RCC 7860 (cell line): ENCODE results near the gene BBLN.

Source experiments
- DNase-seq: peaks from one replicate; pipeline ENCODE4 v3.0.0-alpha.2; 2015; ENCODE audit warnings: low spot score
- FAIRE-seq: peaks from 2 replicates; lab custom pipeline; 2012; peaks lifted over from hg19 to GRCh38; lab: Jason Lieb, UNC

The BBLN gene

DNA sequence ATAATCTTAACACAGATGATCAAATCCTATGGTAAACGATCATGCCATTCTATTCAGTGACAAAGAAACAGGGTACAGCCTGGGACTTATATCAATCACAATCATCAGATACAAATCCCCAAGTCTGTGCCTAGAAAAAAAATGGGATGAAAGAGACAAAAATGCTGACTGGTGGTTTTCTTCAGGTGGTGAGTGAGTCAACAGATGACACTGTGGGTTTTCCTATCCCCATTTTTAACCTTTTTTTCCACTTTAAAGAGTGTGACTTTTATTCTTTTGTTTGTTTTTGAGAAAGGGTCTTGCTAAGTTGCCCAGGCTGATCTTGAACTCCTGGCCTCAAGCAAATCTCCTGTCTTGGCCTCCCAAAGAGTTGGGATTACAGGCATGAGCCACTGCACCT, 28.1 kb downstream of the BBLN start:
- DNase-seq = no peak
- FAIRE-seq = no peak

DNA sequence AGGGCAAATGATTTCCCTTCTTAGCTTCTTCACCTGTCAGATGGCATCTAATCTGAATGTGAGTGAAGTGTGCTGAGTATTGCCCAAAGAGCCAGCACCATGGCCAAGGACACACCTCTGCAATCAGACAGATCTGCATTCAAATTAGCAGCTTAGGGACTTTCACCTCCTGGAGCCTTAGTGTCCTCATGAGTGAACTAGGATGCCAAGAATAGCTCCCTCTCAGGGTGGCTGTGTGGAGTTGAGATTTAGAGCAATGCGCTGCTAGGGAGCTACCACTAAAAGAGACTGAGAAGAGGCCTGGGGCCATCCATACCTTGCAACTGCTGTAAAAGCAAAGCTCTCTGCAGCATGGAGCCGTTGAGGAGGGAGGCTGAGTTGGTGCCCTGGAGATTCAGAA, 29.9 kb downstream of the BBLN start:
- DNase-seq = no peak
- FAIRE-seq = no peak

DNA sequence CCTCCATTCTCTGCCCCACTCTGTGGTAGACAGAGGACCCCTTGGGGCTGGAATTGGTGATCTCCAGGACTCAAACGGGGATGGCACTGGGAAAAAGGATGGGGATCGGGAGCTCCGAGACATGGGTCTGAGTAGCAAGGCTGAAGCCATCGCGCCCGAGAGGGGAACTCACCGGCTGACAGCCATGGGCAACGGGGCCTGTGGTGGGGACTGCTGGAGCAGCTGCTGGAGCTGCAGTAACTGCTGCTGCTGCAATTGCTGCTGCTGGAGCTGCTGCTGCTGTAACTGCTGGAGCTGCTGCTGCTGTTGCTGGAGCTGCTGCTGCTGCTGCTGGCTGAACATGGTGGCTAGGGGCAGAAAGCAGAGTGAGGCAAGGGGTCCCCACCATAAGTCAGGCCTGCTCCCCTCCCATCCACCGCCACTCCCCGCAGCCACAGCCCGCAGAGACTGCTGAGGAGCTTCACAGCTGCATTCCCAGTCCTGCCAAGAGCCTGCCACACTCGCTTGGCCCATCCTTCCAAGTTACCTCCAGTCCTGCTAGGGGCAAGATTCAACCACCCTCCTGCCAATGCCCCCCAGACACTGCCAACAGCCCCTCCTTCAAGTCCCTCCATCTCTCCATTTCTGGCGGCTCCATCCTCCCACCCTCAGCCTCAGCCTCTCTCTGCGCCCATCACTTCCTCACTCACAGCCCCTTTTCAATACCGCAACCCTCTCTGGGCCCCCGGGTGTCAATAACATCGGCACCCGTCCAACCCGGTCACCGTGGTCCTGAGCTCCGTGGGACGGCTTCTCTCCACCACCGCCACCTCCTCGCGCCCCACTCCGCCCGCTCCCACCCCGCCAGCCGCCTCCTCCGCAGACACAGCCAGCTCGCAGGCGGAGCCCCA, 30.7 kb downstream of the BBLN start:
- FAIRE-seq = no peak
- no peak for DNase-seq

DNA sequence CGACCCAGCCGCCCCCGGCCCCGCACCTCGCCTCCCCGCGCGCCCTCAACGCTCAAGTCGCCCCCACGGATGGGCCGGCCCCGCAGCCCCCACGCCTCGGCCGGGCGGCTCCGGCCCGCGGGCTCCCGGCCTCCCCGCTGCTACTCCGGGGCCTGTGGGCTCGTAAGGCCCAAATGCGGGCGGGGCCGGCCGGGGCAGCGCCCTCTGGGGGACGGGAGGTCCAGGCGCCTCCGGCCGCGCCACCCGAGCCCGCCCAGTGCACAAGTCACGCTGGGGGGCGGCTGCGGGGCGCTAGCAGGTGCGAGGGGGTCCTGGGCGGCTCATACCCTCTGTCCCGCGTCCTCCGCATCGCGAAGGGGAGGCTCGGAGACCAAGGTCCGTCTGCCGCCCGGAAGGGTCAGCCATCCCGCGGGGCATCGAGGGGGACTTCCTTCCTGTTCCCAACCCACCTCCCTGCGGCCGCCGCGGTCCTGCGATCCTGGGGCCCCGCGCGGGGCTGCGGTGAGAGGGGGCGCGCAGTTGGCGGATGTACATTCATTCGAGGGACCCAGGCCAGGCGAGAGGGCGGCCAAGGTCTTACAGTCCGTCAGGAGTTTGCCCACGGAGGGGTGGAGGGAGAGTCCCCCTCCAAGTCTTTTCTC, 31.5 kb downstream of the BBLN start, which contains the start of gene CIZ1:
TSS of gene CIZ1 (minus strand) at position 167 of the 641 bp plus-strand sequence. CDS start 715 bp downstream, outside the sequence.
- DNase-seq (peak; percentile 38), FAIRE-seq (no peak)

DNA sequence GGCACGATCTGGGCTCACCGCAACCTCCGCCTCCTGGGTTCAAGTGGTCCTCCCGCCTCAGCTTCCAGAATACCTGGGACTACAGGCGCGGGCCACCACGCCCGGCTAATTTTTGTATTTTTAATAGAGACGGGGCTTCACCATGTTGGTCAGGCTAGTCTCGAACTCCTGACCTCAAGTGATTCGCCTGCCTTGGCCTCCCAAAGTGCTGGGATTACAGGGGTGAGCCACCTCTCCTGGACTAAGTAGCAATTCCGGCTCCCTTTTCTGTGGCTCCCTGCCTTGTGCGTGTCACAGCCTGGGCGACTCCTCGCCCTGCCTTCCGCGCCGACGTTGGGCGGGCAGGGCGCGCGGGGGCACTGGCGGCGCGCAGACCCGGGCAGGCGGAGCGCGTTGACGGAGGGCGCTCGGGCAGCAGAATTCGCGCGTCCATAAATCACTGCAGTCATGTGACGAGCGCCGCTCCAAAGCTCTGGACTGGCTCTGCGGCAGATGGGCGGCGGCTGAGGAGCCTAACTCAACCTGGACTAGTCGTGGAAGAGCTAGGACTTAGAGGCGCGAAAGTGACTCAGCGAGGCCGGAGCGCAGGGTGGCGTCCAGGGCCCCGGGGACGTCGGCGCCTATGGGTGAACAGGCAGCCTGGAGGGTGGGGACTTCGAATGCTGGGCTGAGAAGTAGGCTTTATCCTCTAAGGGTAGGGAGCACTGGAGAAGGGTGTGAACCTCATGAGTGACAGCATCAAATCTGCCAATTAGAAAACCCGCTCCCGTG, 32.7 kb downstream of the BBLN start:
- DNase-seq (no peak), FAIRE-seq (no peak)

DNA sequence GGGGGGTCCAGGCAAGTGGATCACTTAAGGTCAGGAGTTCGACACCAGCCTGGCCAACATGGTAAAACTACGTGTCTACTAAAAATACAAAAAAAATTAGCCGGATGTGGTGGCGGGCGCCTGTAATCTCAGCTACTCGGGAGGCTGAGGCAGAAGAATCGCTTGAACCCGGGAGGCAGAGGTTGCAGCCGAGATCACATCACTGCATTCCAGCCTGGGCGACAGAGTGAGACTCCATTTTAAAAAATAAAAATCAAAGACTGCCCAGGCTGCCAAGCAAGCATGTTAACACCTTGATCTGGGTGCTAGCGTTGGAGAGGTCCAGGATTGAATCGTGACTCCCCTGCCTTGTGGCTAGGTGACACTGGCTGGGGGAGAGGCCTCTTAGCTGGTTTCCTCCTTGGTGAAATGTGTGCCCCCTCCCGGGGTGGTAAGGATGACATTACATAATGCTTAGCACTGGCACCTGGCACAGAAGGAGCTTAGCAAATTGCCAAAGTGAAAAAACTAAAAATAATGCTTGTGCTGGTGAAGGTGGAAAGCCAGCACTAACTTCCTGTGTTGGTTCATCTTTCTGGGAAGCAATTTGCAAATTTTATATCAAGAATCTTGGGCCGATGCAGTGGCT, 33.5 kb downstream of the BBLN start:
- no peak for DNase-seq
- no peak for FAIRE-seq

DNA sequence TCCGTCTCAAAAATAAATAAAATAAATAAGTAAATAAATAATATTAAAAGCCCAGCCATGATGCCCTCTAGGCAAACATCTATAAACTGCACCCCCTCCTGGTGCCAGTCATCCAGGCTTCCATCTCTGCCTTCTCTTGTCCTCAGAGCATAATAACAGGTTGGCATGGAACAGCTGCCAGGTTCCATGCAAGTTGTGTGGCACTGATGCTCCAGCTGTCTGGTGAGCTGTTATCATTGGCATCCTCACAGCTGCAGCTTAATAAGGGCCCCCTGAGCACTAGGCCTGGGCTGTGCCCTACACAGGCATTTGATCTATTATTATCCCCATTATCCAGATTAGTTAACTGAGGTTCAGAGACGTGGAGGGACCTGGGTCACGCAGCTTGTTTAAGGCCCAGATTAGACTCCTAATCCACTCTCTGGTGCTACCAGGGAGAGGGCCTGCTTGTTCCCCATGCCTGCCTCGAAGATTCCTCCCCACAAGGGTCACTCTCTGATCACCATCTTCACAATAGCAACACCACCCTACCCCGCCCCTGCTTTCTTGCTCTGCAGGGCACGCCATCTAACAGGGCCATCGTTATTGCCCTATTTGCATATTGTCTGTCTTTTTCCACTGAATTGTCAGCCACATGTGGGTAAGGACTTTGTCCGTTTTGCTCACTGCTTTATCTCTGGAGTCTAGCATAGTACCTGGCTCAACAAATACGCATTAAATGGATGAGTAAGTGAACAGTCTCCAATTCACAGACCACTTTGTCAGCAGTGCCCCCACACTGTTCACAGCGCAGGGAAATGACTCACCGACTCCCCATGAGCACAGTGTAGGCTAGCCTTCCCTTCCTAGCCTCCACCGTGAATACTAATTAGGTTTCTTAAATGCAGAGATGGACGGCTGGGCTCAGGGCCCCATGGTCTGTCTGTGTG, 41.6 kb downstream of the BBLN start:
- no peak for DNase-seq
- no peak for FAIRE-seq

DNA sequence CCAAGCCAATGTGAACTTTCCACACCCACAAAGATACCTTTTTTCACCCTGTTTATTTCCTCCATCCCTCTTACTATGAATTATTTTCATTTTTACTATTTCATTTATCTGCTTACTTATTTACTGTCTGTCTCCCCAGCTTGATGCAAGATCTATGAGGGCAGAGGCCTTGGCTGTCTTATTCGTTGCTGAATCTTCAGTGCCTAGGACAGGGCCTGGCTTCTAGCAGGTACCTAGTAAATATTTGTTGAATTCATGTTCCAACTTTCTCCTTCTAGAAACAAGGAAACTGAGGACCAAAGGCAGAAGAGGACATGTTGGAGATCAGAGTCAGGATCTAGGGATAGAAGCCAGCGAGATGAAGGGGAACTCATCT, 42.6 kb downstream of the BBLN start:
- DNase-seq (no peak), FAIRE-seq (no peak)

DNA sequence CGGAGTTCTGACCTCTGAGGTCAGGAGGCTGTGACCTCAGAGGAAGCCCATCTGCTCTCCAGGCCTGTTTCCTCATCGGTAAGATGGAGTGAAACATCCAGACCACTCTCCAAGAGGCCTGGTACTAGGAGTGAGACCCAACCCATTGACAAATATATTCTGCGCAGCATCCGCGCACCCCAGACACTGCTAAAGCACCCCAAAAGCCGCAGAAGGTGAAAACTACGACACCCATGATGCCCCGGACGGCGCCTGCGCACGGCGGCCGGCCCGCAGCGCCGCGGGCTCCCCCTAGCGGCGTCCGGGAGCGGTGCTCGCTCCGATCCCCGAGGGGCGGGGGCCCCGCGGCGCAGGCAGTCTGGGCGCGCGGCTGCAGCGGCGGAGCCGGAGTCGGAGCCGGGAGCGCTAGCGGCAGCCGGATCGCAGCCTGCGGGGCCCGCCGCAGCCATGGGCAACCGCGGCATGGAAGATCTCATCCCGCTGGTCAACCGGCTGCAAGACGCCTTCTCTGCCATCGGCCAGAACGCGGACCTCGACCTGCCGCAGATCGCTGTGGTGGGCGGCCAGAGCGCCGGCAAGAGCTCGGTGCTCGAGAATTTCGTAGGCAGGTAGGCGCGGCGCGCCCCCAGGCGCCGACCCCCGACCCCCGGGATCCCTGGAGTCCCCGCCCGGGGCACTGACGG, 43.1 kb downstream of the BBLN start, which contains the start of gene DNM1:
TSS of gene DNM1 (plus strand) at position 356 of the 683 bp plus-strand sequence. CDS start at position 448, 92 bp downstream.
- no peak for FAIRE-seq

DNA sequence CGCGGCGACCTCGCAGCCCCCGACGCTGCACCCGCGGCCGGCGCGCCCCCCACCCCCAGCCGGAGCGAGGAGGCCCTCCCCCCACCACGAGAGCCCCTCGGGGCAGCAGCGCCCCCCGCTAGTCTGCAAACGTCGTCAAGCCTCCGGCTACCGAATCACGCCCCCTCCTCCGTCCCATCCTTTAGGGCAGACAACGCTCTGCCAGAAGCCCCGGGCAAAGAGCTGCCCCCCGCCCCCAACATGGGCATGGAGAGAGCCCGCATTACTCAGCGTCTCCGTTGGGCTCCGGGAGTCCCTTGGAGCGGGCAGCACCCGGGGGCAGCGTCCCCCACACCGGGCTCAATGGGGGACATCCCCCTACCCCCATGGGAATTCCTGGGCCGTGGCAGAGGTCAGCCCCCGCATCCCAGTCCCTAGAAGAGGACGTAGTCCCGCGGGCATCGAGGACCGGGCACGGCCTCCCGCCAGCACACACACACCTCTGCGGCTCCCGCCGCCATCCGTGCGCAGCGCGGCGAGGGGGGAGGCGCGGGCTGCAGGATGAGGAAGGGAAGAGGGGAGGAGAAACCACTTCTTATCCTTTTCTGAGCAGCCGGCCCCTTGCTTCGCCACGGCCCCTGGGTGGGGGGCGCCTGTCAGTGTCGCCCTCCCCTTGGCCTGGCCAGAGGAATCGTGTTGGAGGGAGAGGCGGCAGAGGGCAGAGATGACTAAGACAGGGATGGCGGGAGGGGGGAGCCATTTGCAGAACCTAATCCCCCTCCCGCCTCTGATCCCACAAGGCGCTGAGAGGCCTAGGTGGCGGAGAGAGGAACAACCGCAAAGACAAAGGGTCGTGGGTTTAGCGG, 43.9 kb downstream of the BBLN start:
- no peak for FAIRE-seq

More for the DNA sequence above, 43.1 kb downstream of the BBLN start, which contains the start of gene DNM1:
- DNase-seq = peak; percentile 46

DNA sequence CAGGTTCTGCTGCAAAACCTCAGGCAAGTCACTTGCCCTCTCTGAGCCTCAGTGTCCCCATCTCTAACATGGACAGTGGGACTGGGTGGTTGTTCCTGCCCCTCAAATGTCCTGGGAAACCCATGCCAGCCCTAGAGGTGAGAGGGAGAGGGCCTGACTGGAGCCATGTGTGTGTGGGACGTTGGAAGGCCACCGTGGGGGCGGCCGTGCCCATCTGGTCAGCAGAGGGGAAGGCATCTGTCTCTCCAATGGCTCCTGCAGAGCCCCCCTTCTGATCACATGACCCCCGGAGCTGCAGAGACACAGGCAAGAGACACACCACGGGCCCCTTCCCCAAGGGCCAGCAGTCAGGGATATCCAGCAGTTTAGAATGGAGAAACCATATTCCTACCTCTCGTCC, 44.8 kb downstream of the BBLN start:
- DNase-seq (no peak), FAIRE-seq (no peak)

More for the DNA sequence above, 43.9 kb downstream of the BBLN start:
- peak; percentile 78 for DNase-seq

DNA sequence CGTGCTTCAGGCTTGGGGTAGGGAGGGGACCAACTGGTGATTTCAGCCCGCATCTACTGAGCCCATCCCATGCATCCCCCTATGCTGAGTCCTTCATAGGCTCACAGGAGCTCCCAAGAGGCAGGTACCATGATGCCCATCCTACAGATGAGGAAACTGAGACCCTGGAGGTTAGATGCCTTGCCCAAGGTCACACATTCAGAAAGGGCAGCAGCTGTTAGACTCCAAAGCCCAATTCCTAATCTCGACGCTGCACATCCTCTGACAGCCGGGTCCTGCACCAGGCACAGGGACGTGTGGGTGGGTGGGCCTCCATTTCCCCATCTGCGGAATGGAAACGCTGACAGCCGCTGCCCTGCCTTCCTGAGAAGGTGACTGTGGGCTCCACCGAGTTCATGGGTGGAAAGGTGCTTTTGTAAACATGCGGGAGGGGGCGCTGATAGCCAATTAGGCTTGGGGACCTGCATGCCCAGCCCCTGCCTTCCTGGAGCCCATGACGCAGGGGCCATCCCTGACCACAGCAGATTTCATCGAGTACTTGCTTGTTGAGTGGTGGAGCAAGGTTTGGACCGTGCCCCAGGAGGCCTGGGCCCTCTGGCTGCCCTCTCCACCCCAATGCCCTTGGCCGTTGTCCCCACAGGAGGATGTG, 45.4 kb downstream of the BBLN start:
- DNase-seq (no peak), FAIRE-seq (no peak)

DNA sequence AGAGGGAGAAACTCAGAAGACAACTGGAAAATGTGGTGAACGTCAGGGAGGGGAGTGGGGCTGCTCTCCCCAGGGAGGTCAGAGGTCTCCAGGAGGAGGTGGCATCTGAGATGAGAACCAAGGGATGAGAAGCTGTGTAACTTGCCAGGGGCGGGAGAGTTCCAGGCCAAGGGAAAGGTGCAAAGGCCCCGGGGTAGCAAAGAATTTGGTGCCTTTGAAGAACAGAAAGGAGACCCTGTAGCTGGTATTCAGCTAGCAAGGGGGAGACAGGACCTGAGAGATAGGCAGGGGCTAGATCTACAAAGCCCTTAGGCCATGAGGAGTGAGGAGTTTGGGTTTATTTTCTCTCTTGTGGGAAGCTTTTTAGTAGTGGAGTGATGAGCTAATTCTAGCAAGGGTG, 46.4 kb downstream of the BBLN start:
- no peak for DNase-seq
- no peak for FAIRE-seq

DNA sequence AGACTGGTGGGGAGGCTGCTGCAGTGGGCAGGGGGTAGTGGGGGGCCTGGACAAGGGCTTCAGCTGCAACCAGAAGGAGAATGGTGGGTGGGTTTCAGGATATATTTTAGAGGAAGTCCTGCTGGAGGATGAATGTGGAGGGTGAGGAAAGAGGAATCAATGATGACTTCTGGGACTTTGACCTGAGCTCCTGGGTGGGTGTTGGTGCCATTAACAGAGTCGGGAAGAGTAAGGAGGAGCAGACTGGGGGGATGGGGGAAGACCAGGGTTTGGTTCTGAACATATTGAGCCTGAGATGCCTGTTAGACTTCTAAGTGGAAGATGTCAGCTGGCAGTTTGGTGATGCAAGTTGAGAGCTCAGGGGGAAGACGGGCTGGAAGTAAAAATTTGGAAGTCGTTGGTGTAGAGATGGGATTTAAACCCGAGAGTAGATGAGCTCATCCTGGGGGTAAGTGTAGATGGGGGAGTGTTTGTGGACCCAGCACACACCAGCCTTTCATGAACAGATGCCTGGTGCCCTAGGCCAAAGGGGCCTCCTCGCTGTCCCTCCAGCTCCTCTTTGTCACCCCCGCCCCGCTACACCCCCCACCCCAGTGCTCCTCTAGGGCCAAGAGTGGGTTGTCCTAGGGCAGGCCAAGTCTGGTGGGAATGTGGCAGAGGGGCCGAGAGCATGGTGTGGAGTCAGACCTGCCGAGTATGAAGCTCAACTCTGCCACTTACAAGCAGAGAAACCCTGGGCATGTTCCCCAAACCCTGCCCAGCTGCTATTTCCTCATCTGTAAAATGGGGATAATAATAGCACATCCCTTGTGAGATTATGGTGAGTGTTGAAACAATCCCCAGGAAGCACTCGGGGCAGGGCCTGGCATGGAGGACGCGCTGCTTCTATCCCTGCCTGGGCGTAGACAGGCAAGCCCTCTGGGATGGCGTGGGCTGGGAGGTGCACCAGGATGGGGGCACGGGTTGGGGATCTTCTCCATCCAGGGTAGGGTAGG, 47.1 kb downstream of the BBLN start:
- DNase-seq = no peak
- FAIRE-seq = no peak

DNA sequence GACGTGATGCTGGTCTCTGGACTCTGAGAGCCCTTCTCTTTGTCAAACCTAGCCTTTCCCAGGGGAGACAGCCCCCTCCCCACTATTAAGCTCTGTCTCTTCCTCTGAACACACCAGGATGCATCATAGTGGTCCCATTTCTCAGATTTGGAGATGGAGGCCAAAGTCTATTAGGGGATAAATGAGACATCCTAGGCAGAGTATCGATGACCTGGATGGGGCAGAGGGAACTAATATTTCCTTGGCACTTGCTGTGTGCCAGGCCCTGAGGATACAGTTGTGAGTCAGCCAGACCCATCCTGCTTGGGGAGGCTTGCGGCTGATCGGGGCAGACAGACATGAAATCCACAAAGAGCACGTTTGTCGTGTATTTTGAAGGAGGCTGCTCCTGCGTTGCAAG, 48.3 kb downstream of the BBLN start:
- no peak for FAIRE-seq
- DNase-seq = no peak

DNA sequence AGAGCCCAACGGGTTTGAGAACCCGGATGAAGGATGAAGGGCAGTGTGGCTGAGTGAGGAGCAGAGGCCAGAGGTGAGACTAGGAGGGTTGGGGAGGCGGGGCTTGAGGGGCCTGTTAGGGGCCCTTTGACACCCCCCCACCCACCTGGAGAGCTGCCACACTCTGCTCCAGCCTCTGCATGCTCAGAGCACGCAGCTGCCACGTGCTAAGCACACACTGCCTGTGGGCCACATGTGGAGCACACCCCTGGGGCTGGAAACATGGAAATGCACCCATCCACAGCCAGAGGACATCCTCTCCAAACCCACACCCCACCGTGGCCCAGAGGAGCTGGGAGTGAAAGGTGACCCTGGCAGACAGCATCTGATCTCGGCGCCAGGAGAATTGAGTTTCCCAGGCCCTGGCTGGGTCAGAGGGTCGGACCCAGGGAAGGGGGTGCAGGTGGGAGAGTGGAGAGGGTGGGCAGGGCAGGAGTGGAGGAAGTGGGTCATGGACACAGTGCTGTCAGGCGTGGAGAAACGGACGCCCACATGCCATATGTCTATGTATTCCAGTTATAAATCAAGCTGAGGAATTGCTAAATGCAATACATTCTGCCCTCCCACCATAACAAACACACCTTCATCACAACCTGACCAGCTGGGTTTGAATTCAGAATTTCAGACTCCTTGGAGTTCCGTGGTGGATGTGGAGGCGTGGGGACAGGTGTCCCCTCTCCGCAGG, 49.0 kb downstream of the BBLN start:
- no peak for FAIRE-seq

More for the DNA sequence above, 49.0 kb downstream of the BBLN start:
- no peak for DNase-seq
